ENCODE measurements around the gene GPATCH2L.

Gene GPATCH2L

DNA sequence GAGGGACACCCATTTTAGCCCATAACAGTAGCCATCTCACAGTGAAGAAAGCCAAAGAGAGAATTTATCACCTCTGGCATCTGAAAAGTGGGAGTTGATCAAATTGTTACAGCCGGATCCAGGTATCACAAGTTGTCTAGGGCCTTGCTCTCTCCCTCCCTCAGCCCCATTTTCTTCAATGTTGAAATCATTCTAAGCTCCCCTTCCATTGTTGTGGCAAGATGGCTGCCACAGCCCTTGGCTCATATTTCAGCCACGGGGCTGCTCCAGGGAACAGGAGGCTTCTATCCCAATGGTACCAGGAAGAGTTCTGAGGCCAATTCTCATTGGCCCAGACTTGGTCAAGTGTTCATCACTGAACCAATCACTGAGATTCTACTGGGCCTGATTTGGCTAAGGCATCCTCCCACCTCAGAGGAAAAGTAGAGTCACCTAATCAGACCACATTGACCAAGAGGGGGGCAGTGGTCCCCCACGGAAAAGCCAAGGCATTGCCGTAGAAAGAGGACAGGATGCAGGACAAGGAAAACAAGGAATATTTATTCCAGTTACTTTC lies 106.2 kb downstream of the GPATCH2L start:
- DNase-seq (ENCODE audit: low read depth): no peak

DNA sequence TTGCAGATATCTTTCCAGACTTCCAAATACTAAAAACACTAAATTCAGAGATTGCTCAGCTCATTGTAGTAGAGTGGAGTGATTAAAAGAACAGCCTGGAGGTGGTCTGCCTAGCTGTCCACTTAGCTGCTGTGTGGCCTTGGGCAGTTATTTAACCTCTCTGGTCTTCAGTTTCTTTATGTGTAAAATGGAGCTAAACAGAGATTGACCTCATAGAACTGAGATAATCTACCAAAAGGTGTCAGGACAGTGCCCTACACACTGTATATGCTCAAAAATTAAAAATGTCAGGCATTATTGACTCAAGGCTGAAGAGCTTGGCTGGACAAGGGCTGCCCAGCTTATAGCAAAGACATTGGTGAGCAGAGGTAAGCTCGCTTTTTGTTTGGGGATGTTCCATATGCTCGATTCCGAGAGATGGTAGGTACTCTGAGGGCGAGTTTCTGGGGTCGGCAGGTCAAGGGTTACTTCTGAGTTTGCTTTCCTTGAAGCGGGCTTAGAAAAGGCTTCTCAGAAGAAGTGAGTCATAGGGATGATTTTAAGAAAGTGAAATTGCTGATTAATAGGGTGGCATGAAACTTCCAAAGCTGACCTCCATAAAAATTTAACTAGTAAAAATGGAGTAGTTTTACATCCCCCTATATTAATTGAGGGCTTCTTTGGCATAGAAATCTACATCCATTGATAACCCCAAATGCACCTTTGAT lies 107.5 kb downstream of the GPATCH2L start:
- DNase-seq (ENCODE audit: low read depth): no peak

DNA sequence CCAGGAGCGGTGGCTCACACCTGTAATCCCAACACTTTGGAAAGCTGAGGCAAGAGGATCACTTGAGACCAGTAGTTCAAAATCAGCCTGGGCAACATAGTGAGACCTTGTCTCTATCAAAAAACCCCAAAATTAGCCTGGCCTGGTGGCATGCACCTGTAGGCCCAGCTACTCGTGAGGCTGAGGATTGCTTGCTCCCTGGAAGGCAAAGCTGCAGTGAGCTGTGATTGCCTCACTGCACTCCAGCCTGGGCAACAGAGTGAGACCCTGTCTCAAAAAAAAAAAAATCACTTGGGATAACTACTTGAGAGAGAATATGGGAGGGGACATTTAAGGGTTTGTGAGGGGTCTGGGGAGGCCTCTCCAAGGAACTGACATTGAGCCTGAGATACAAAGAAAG lies 109.0 kb downstream of the GPATCH2L start:
- no peak for DNase-seq (ENCODE audit: low read depth)

DNA sequence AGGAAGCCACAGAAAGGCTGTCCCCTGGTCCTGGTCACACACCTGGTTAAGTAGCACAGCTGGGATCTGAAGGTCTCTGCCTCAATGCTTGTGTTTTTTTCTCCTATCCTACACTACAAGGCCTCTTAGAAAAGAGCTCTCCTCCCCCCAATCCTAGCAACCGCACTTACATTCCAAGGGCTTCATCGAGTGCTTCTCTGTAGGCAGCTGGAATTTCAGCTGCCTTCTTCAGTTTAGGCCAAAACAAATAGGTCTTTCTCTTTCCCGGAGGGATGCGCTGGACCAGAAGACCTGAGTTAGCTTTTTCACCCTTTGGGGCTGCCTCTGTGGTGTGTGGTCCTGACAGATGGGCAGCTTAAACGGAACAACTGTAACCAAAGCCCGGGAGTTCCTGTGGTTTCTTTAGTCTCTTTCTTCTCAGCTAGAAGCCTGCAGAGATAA lies 109.7 kb downstream of the GPATCH2L start:
- DNase-seq (ENCODE audit: low read depth): no peak

DNA sequence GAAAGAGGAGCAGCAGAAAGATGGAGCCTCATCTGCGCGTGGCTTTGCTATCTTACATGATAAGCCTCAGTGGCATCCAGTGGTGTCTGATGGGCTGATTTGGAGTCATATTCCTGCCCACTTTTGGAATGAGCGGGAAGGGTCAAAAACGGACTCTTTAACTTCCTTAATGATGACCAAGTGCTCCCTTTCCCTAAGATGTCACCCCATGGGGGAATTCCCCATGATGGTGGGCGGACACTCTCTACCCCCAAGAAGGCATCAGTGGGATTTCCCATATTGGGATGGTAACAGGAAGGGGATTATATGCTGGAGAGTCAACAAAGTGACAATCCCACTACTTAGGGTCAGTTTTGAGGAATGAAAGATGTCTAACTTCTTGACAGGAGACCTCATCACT lies 110.9 kb downstream of the GPATCH2L start:
- DNase-seq (ENCODE audit: low read depth): no peak
